ENCODE results near the gene NSMF.

NSMF gene

DNA sequence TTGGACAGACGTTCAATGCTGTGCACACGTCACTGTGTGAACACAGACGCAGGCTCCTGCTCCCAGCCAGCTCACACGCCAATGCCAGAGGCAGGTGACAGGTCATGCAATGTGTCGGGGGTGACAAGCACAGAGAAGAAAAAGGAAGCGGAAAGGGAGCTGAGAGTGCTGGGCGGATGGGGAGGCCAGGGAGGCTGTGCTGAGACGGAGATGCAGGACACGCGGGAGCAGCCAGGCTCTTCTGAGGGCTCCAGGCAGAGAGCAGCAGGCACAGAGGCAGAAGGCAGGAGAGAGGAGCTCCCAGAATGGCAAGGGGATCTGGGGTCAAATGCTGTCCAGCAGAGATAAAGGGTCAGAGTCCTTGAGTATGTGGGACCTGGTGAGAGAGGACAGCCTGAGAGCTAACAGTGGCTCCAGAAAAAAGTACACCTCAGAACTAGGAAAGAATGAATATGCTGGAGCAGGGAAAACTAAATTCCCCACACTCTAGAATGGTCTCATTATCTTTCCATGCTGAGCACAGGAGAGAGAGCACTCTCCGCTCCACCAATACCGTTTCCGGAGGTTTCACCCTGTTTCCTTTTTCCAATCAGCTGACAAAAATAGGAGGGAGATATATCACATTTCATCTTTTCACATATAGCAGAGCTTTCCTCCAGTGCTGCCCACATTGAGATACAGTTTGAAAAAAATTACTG, 32.8 kb upstream of the NSMF start:
- DNase-seq (ENCODE audit: low read depth in 2 of 2) = no peak

DNA sequence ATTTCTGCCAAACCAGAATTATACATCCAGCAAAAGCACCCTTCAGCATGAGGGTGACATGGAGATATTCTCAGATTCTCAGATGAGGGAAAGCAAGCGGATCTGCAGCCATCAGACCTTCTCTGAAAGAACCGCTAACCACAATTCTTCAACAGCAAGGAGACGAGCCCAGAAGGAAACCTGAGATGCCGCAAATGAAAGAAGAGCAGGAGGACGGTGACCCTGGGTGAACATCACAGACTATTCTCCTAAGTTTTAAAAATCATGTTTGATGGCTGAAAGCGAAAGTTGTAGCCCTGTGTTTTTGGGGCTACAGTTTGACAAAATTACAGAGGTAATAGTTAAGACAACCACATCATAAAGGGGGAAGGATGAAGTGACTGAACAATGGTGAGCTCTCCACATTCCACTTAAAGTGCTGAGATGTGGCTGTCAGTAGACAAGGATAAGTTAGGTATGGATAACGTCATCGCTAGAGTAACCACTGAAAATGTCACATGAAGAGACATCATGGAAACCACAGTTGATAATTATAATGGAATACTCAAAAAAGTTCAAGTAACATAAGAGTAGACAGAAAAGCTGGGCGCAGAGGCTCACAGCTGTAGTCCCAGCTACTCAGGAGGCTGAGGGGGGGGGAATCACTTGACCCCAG, 31.5 kb upstream of the NSMF start:
- no peak for DNase-seq (ENCODE audit: low read depth in 2 of 2)

DNA sequence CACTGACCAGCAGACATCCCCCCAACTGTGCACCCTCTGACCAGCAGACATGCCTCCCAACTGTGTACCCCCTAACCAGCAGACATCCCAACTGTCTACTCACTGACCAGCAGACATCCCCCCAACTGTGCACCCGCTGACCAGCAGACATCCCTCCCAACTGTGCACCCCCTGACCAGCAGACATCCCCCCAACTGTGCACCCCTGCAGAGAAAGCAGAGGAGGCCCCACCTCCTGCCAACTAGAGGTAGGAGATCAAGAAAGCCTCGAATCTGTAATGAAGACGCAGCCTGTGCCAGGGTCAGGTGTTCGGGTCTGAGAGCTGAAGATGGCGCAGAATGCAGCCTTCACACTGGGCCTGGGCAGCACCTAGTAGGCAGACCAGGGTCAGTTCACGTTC, 29.8 kb upstream of the NSMF start:
- DNase-seq (ENCODE audit: low read depth in 2 of 2) = no peak

DNA sequence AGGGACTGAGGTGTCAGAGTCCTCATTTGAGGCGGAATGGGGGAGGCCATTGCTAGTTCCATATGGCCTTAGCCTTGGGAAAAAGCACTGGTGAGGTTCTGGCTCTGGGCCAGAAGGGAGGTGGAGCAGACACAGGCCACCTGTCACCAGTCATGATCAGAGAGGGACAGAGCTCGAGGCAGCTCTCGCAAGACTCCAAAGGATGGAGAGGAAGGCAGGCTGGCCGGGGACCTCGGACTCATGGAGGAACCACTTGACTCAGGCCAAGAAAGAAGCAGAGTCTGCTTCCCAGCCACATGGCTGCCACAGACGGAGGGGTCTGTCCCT, 29.2 kb upstream of the NSMF start:
- DNase-seq (ENCODE audit: low read depth in 2 of 2) = no peak

DNA sequence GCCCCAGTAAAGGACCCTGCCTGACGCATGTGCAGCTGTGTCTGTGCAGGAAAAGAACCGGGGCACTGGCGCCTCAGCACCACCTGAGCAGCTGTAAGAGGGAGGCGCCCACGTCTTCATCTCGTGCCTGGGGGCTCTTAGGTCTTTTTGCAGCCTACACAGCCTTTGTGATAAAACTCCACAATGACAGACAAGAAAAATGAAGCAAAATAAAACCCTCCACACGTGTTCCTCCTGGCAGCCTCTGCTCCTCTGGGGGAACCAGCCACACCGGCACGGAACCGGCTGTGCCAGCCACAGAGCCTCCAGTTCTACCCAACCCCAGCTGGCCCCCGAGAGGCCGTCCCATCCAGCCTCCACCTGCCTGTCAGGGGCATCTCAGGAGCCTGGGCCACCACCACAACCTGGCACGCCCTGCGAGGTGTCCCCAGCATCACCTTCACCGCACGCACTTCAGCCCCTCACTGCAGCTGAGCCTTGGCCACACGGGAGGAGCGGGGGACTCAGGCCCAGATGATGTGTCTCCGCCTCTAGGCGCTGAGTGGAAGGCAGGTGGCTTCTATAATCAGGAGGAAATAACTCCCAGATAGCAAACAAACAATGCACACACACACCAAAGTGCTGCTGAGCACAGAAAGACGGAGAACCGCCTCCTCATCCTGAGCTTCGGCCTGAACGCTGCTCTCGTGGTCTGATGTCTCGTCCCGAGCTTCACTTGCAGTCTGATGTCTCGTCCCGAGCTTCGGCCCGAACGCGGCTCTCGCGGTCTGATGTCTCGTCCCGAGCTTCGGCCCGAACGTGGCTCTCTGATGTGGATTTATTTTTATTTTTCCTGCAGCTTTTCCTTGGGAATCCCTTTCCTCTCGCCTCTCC, 28.6 kb upstream of the NSMF start:
- DNase-seq (ENCODE audit: low read depth in 2 of 2) = no peak

DNA sequence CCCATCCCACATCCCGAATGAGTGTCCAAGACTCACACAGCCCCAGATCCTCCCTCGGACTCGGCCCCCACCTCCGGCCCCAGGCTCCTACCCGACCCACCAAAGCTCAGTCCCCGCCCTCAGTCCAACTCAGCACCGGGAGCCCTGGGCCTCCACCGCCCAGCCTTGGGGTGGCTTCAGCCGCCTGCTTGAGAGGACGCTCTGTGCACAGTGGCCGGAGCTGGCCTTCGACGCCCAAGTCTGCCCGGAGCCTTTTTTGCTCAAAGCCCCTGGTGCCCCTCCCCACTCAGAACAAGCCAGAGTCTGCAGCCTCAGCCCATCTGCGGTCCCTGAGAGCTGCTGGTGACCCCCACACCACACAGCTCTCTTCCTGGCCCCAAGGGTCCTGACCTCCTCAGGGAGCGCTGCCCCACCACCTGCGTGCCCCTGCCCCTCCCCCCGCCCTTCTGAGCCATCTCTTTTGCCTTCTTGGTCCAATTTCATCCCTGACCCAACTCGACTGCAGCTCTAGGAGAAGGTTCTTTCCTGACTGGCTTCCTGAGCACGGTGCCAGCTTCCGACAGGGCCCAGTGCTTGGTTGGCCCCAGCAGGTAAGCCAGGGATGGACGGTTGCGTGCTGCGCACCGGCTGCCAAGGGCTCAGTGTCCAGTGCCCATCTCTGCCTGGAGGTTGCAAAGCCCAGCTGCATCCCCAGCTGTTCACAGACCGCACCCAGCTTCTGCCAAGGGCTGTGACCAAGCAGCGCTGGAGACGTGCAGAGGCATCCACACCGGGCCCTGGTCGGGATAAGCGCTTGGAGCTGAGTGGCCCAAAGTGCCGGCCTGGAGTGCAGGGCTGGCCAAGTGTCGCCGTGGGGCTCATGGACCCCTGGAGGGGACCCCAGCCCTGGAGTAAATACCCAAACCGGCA, 27.7 kb upstream of the NSMF start:
- DNase-seq (ENCODE audit: low read depth in 2 of 2) = no peak

DNA sequence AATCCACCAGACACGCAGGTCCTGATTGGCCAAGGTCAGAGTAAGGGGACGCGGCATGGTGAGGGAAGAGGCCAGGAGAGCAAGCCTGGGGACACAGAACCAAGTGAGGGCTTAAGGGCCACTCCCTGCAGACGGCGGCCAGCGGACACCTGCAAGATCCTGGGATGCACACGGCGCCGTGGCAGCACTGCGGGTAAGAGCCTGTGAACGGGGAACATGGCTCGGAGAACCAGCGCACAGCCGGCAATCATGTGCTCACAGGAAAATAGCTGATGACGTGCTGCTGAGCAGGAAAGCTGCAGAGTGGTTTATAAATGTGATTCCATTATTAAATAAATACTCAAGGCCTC, 27.0 kb upstream of the NSMF start:
- DNase-seq (ENCODE audit: low read depth in 2 of 2) = no peak

DNA sequence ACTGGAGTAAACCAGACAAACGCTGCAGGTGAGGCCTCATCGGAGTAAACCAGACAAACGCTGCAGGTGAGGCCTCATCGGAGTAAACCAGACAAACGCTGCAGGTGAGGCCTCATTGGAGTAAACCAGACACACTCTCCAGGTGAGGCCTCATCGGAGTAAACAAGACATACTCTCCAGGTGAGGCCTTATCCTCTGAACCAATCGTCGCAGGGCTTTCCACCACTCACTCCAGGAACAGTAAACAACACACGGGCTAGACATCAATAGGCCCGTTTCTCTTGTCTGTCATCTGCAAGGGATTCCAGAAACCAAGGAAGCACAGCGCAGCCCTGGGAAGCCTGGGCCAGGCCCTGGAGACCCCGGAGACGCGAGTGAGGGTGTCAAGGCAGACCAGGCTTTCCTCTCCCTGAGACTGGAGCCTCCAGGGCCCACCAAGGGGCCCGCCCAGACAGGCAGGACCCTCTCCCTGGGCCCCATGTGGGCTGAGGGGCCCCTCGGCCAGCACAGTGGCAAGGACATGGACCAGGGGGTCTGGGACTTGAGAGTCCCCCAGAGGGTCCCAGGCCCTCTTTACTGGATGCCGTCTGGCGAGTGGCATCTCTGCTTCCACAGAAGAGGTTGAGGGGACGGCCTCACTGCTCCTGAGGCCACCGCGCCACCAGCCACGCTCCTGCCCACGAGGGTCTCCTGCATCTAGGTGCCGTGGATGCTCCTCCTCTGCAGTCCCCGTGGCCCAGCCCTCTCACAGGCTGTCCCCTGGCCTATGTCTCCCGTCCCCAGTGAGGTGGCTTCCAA, 26.4 kb upstream of the NSMF start:
- no peak for DNase-seq (ENCODE audit: low read depth in 2 of 2)

DNA sequence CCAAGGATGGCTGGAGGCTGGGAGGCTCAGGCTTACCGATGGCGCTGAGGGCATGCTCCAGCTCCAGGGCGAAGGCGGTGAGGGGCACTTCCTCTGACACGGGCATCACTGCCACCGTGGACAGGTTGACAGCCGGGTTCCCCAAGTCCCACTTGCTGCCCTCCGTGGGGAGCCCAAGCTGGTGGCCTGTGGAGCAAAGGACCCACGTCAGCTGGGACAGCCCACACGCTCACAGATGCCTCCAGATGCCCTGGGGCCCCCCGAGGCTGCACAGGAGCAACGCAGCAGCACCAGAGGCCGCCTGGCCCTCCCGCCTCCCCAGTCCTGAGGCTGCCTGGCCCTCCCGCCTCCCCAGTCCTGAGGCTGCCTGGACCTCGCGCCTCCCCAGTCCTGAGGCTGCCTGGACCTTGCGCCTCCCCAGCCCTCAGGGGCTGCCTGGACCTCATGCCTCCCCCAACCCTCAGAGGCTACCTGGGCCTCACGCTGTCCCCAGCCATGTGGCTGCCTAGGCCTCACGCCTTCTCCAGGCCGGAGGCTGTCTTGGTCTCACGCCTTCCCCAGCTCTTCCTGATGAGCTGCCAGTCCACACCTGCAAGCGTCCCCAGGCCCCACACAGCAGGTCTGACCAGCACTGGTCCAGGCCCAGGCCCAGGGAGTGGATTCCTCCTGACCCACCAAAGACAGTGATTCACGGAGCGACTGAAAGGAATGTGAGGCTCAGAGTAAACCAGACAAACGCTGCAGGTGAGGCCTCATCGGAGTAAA, 25.6 kb upstream of the NSMF start:
- DNase-seq (ENCODE audit: low read depth in 2 of 2) = no peak

DNA sequence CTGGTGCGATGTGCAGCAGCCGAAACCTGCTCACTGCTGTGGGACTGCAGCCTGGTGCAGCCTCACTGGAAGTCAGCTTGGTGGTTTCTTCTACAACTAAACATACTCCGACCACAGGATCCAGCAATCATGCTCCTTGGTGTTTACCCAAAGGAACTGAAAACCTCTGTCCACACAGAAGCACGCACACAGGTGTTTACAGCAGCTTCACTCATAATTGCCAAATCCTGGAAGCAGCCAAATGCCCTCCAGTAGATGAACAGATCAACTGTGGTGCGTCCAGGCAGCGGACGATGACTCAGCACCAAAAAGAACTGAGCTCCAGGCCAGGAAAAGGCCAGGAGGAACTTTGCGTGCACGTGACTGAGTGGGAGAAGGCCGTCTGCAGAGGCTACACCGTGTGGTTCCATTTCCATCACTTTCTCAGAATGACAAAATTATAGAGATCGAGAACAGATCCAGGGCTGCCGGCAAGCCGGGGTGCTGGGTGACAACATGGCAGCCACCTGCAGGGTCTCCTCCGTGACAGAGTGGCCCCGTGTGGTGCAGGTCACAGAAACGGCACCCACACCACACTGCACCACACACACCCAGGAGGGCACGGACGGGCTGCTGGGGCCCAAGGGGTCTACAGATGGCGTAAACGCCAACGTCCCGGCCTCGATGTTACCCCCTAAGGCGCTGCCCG, 23.1 kb upstream of the NSMF start:
- DNase-seq (ENCODE audit: low read depth in 2 of 2) = no peak

DNA sequence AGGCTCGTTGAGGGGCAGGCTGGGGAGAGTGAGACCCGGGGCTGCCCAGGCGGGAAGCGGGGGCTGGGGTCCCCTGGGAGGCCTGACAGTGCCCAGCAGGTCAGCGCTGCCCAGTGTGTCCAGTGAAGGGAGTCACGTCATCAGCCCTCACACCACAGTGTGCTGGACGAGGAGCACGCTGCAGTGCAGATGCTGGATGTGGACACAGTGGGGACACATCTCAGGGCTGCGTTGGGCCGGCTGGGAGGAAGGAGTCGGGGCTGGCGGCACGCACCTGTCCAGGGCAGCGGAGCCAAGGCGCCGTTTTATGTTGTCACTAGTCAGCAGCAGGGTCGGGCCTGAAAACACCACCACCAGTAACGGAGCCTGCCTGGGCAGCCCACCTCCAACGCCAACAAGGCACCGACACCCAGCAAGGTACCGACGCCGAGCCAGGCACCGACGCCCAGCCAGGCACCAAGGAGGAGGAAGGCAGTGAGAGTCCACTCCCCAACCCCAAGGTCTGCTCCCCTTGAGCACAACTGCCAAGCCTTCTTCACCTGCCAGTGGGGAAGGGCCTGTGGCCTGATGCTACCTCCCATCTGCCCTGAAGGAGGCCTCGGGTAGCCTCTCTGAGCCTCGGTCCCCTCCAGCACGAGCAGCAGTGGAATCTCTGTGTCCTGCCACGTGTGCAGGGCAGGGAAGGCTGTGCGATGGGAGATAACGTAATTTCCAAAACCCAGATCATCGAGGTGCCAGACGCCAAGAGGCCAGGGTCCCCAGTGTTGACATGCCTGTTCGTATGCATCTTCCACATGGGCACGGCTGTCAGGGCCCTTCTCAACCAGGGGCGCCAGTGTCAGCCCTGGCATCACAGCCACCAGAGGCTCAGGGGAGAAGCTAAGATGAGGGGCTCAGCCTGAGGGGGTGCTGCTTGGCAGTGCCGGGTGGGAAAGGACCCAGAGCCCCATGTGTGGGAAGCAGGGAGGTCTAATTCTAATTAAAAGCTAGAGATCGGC, 21.9 kb upstream of the NSMF start:
- no peak for DNase-seq (ENCODE audit: low read depth in 2 of 2)

DNA sequence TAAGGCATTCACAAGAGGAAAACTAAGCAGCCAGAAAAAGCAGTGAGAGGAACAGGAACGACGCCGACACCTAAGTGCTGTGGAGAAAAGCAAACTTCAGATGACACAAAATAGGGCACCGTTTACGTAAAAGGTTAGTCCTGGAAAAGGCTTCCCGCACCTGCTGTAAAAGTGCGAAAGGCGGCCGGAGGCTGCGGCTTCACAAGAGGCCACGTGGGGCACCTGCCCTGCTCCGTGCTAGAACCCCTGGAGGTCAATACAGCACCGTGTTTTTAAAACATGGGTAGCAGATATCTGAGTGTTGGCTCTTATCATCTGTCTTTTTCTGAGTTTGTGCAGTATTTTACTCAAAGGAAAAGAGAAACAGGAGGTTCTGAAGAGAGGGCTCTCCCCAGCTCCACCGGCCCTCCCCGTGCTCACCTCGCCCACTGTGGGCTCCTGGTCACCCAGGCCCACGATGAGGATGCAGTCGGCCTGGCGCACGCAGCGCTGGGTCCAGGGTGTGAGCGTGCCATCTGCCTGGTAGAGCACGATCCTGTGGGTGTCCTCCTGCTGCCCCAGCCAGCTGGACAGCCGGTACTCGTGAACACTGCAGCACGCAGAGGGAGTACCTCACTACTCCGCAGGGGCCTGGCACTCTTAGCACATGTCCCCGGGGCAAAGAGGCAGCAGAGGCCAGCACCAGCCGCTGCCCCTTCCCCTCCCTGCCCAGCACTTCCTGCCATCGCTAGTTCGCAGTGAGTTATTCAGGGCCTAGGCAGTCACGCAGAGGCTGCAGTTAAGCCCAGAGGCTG, 21.0 kb upstream of the NSMF start:
- DNase-seq (ENCODE audit: low read depth in 2 of 2) = no peak

DNA sequence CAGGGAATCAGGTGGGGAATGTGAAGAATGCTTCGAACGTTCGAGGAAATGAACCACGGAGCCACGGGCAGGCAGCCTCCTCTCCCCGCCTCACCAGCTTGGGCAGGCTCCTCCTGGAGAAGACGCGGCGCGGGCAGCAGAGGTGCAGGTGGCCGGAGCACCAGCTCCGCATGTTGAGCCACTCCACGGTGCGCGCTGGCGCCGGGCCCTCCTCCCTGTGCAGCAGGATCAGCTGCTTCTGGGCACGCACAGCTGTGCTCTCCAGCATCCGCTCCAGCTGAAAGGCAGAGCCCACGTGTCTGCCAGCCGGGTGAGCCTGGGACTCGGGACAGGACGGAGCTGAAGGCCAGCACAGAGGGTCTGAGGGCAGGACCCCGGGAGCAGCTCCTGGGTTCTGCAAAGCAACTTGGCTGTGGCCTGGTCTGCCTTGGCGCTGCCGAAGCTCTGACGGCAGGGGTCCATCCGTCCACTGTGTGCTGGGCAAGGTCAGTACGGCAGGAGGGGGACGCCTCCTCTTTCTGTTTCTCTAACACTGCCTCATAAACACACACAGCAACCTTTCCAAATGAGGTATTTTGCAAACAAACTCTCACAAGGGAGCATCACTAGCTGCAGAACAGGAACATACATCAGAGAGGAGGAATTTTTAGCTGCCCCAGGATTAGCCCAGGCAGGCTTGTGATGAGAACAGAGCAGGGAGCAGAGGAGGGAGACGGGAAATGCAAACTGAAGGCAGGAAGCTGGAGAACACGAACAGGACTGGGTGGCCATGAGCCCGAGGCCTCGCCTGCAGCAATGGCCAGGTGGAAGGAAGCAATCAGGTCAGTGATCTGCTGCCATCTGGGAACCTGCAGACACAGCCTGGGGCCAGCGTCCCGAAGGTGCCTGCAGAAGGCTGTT, 20.1 kb upstream of the NSMF start:
- no peak for DNase-seq (ENCODE audit: low read depth in 2 of 2)

DNA sequence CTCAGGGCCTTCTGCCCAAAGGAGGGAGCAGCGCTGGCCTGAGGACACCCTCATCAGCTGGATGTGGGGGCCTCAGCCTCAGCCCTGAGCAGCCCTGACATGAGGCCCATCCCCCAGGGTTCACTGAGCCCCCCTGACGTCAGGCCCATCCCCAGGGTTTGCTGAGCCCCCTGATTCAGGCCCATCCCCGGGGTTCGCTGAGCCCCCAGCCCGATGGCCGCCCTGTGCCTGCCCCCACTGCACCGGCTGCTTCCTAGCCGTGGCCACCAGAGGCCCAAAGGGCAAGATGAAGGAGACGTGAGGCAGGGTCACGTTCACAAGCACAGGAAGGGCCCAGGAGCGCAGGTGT, 19.5 kb upstream of the NSMF start:
- DNase-seq (ENCODE audit: low read depth in 2 of 2) = no peak

DNA sequence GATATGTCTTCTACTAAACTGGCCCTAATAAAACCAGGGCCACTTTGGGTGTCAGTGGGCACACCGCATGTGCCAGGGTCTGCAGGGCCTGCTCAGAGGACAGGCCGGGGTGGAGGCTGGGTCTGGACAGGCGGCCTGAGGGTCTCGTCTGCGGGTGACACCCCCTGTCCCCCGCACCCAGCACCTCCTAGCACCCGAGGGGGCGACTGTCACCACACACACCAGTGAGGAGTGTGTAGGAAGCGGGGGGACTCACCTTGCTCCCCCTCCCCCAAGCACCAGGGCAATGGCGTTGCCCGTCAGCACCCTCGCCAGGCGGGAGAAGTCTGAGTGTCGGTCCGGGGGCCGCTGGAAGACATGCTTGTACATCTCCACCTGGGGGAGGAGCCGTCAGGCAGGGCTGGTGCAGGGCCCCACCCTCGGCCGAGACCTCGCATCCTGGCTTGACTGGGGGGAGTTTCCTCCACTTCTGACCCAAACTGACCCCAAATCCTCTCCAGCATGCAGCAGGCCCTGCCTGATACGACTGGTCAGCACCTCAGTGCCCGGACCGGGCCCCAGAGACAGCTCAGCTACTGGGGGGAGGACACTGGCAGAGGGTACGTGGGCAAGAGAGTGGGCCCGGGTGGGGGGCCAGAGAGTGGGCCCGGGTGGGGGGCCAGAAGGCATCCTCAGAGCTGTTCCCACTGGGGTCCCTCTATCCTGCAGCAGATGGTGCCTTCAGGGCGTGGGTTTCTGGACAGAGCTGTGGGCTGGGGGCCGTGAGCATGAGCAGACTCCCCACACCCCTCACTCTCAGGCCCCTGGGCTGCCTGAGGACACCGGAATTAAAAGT, 18.9 kb upstream of the NSMF start:
- DNase-seq (ENCODE audit: low read depth in 2 of 2) = no peak

DNA sequence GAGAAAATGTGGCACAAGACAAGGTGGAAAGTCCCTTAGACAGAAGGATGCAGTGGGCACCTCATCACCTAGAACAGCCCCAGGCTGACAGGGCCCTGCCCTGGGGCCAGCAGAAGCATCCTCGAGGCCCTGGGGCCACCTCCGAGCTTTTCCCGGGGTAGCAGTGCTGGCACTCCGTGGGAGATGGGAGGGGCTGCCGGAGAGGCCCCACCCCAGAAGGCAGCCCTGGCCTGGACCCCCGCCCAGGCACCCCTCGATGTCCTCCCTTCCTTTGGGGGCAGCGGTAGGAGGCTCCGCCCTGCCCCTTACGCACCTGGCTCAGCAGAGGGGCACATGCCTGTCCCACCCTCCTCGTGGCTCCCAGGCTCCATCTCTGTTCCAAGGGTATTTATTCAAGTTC, 17.7 kb upstream of the NSMF start:
- no peak for DNase-seq (ENCODE audit: low read depth in 2 of 2)
